DOHH2 (cell line): Measurements from ENCODE around the gene FIBCD1.

Experiments used
- CTCF ChIP-seq: fragments of 200-600 bp; sonication (generic); IDR thresholded peaks from one replicate; pipeline ENCODE4 v1.5.1; 2014; ENCODE audit warnings: antibody characterized with exemption, mild to moderate bottlenecking, low read depth, low read length; ENCODE audit not compliant: poor library complexity, severe bottlenecking
- EZH2phosphoT487 ChIP-seq: fragments of 200-600 bp; sonication (generic); IDR thresholded peaks from 2 replicates; pipeline ENCODE4 v1.6.1; 2017; ENCODE audit warnings: borderline replicate concordance, mild to moderate bottlenecking, antibody characterized with exemption, low read length, moderate library complexity, mixed read lengths

- TF ChIP-seq CTCF (no peak), EZH2phosphoT487 (no peak)
Measured at GRCh38 chr9:130934246-130934645, 4.8 kb downstream of the FIBCD1 start.
